CD1c-positive myeloid dendritic cell (primary cell): ENCODE measurements around the gene TMEM134.

ENCODE experiments used
- DNase-seq: peaks from one replicate; pipeline ENCODE4 v3.0.0-alpha.2; 2016; ENCODE audit errors: extremely low spot score

TMEM134 gene

DNA sequence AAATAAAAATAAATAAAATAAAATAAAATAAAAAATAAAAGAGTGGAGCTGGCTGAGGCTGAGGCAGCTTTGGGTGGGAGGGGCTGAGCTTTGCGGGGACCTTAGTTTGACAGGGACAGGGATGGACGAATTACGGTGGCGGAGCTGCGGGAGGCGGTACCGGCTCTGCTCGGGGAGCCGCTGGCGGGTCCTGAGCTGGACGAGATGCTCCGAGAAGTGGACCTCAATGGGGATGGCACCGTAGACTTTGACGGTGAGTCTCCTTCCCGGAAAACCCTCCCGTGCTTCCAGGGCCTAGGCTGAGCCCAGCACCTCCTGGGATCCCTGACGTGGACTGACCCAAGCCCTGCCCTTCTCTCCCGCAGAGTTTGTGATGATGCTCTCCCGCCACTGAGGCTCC is 10.8 kb downstream of the TMEM134 start:
- DNase-seq, result no peak

DNA sequence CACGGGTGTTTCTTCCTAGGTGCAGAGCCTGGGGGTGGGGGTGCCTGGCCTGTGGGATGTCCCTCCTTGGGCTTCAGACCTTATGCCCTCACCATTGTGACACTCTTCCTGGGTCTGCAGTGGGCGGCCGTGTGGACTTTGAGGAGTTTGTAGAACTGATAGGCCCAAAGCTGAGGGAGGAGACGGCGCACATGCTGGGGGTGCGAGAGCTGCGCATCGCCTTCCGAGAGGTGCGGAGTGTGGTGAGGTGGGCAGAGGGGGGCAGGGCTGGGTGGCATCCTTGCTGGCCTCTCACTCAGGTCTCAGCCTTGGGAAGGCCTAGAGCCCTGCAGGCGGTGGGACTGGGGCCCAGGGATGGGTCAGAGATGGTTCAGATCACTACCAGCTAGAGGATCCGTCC is 11.6 kb downstream of the TMEM134 start:
- DNase-seq, result no peak

- DNase-seq, result no peak
Observed at GRCh38 chr11:67456068-67456705, 12.9 kb downstream of the TMEM134 start.

GRCh38 chr11:67455054-67455453 is 14.0 kb downstream of the TMEM134 start, which contains the start of gene CABP4:
CABP4 (plus strand) TSS chr11:67455354; CDS start chr11:67455424, 70 bp downstream.
- no peak for DNase-seq

GRCh38 chr11:67453816-67454732 is 15.0 kb downstream of the TMEM134 start:
- no peak for DNase-seq

DNA sequence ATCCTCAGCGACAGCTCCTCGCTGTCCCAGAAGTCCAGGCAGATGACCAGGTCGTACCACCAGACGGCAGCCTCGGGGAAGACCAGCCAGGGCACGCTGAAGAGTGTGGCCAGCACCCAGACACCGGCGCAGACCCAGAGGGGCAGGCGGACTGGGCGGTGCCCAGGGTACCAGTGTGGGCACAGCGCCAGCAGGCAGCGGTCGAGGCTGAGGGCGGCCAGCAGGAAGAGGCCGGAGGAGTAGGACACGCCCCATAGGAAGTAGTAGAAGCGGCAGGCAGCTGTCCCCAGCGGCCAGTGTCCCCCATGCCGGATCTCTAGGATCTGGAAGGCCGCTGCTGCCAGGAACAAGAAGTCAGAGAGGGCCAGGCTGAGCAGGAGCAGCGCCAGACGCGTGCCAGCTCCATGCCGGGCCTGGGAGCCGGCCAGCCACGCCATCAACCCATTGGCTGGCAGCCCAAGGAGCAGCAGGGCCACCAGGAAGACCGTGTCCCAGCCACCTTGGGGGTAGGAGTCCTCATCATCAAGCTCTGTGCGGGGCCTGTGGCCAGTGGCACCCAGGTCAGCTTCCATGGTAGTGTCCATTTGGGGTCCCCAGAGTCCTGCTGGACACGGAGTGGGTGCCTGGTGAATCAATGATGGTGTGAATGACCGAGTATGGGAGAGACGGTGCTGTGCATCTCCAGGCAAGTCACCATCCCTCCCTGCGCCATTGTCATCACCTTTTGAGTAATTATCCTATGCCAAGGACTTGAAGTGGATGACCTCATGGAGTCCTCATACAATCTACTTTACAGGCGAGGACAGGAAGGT is 16.7 kb downstream of the TMEM134 start, which contains the start of gene GPR152:
Gene GPR152 (minus strand): TSS at position 589 of the 812 bp plus-strand sequence. CDS start 5 bp downstream, at position 584.
- no peak for DNase-seq

DNA sequence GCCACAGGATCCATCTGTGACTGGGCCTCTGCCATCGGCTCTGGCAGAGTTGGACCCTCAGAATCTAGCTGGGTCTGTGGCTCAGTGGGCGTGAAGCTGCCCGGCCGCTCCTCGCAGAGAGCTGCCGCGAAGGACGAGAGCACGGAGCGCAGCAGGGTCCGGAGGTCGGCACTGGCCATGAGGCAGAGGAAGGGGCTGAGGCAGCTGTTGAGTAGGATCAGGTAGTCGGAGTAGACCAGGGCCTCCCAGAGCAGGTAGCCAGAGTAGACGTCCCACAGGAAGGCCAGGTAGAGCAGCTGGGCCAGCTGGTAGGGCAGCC is 17.4 kb downstream of the TMEM134 start:
- no peak for DNase-seq

GRCh38 chr11:67450796-67451657 is 18.0 kb downstream of the TMEM134 start:
- DNase-seq, result no peak

DNA sequence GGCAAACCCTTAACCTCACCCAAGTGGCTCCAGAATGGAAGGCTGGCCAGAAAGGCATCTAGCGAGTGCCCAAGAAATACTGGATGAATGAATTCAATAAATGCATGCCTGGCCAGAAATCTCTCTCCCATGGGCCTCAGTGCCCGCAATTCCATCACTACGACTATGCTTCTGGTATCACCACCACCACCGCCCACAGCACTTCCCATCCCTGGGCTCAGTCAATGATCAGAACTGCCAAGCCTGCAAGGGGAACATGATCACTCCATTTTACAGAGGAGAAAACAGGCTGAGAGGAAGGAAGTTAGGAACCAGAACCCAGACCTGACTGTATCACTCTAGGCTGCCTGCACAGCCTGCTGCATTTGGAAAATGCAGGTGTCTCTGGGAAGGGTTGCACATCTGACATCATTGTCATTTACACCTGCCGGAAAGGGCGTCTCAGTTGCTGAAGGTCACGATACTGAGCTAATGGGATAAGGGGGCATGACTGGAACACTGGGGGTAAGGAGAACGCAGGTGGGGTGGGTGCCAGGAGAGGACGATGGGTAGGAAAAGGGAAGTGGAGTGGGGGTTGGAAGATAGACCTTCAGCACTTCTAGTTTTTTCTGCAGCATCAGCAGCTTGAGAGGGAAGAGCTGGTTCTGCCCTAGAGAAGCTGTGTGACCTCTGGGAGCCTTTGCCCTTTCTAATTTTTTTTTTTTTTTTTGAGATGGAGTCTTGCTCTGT is 19.8 kb downstream of the TMEM134 start:
- DNase-seq, result peak; percentile 77

DNA sequence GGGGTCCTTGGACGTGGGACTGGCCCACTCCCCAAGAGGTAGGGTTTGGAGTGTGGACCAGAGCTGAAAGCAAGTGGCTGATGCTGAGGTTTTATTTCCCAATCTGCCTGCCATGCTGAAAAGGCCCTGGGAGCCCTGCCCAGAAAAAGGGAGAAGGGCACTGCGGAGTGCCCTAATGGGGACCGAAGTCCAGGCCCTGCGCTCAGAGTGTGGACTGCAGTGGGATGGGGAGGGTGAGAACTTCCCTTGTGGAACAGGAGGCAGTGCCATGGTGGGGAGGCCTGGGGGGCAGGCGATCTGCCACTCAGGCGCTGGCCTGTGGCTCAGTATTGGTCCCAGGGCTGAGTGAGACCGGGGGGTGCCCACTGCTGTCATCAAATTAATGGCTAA is 20.8 kb downstream of the TMEM134 start:
- DNase-seq, result no peak

GRCh38 chr11:67445515-67445914 is 23.5 kb downstream of the TMEM134 start:
- DNase-seq, result no peak

GRCh38 chr11:67442504-67443404 is 26.3 kb downstream of the TMEM134 start:
- no peak for DNase-seq

DNA sequence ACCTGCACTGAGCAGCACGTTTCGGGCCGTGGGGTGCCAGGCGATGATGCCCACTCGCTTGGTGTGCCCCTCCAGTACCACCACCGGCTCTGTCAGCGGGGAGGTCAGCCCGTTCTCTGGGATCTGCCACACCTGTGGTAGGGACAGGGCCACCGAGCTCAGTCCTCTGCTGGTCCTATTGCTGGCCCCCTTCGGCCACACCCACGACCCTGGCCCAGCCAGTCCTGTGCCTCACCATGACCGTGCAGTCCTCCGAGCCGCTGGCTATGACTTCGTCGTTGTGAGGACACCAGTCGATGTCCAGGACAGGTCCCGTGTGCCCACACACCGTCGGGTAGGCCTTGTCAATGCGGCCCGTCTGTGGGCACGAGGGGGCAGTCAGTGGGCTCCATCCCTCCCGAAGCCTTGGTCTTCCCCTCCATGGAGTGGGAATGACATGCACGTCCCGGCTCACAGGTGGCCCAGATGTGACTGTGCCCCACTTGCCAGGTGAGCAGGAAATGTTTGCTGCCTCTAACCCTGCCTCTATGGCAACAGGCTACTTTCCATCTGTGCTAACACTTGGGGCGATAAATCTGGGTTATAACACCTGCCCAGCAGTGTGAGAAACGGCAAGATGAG is 27.2 kb downstream of the TMEM134 start:
- DNase-seq, result no peak

DNA sequence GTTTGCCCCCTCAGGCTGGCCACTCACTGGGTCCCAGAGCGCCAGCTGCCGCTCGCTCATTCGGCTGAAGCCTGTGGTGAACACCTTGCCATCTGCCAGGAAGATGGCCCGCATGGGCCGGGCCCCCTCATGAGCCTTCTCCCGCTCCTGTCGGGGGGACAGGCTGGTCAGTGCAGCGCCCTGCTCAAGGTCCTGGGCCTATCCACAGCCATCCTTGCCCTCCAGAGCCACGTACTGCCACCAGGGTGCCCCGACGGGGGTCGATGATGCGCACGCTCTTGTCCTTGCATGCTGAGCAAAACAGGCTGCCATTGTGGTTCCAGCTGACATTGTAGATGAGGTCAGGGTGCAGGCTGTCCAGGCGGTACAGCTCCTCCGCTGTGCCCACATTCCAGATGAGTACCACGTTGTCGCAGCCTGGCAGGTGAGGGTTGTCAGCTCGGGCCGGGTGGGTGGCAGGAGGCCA is 27.9 kb downstream of the TMEM134 start:
- no peak for DNase-seq

GRCh38 chr11:67440229-67441097 is 28.6 kb downstream of the TMEM134 start:
- DNase-seq, result no peak

DNA sequence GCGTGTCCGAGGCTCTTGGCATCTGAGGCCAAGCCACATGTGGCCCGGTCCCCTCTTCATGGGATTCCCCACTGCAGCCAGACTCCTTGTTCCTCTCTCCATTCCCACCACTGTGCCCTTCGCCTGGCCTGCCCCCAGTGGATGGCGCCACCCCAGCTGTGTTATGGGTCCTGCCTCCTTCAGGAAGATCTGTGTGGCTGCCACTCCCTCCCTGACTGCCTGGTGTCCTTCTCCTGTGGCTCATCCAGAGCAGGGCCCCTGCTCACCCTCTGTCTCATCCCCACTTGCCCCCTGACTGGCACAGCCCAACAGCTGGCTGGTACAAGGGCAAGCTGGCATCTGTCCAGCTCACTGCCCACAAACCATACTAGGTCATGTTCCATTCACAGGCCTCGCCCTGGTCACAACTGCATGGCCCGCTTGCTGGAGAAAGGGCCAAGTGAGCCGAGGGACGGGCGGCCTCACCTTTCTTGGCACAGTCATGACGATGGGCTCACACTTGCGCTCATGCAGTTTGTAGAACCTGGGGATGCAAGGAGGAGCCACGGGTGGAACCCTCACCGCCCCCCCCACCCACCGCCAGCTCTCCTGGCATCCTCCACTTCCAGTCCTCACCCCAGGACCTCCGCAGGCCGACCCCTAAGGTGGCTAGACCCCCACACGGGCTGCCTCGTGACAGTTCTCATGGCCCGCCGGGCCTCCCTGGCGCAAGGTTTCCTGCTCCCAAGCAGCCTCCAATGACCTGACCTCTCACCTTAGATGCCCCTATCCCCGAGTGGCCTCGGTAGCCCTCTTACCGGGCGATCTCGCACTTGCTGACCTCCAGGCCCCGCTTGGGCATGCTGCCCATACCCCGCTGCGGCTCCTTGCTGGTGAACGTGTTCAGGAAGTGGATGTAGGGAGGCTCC is 29.5 kb downstream of the TMEM134 start:
- peak; percentile 67 for DNase-seq
